WTC11 (cell line): ENCODE measurements around the gene HOXA7. TPM values are rescaled to one million over a fixed set of nuclear protein-coding genes. Genes with fewer than 3 reads are reported as not detected.
A peak's percentile ranks its signal among the peaks of the same experiment; 100 is the strongest.

ENCODE experiments used
- ATAC-seq: fragments of 200-7000 bp; cut with Tn5 transposase; 2 replicates; pipeline ENCODE4 v1.10.0; 2021; ENCODE audit warnings: mild to moderate bottlenecking, moderate library complexity
- CTCF ChIA-PET: fragments of 300-600 bp; sonication (Branson Sonifier 250); formaldehyde crosslinking; loops from one replicate; lab custom pipeline; 2021; ENCODE audit warnings: antibody characterized with exemption; lab: Charles Lee
- POLR2A ChIA-PET: fragments of 350-600 bp; sonication (Branson Sonifier 250); formaldehyde crosslinking; loops from one replicate; lab custom pipeline; 2021; ENCODE audit warnings: antibody characterized with exemption; lab: Charles Lee
- DNase-seq: peaks from one replicate; pipeline ENCODE4 v3.0.0; 2021; ENCODE audit warnings: low spot score
- H3K27ac Mint-ChIP-seq: 2 replicates; pipeline ENCODE4 v1.8.0; 2021; ENCODE audit warnings: mixed read lengths
- H3K27me3 Mint-ChIP-seq: 2 replicates; pipeline ENCODE4 v1.8.0; 2021; ENCODE audit warnings: low read depth, mild to moderate bottlenecking, moderate library complexity, mixed read lengths
- H3K36me3 Mint-ChIP-seq: 2 replicates; pipeline ENCODE4 v1.8.0; 2021; ENCODE audit warnings: mixed read lengths
- H3K4me1 Mint-ChIP-seq: 2 replicates; pipeline ENCODE4 v1.8.0; 2022; ENCODE audit warnings: mixed read lengths
- H3K4me3 Mint-ChIP-seq: 2 replicates; pipeline ENCODE4 v1.8.0; 2021; ENCODE audit warnings: mild to moderate bottlenecking, moderate library complexity, mixed read lengths
- H3K9me3 Mint-ChIP-seq: 2 replicates; pipeline ENCODE4 v1.8.0; 2021; ENCODE audit warnings: mixed read lengths
- AFF4 ChIP-seq: sonication (generic); formaldehyde crosslinking; IDR thresholded peaks from 2 replicates; pipeline ENCODE4 v1.8.1; 2023; ENCODE audit warnings: mild to moderate bottlenecking, missing genetic modification reagents, borderline replicate concordance
- CBFB ChIP-seq: sonication (generic); formaldehyde crosslinking; IDR thresholded peaks from 2 replicates; pipeline ENCODE4 v1.8.1; 2022; ENCODE audit warnings: mild to moderate bottlenecking, low read depth, missing genetic modification reagents
- EMX1 ChIP-seq: fragments of 250-450 bp; sonication (Bioruptor Pico); IDR thresholded peaks from 2 replicates; pipeline ENCODE4 v1.8.0; 2021; ENCODE audit warnings: mild to moderate bottlenecking
- ESRRA ChIP-seq: sonication (generic); formaldehyde crosslinking; IDR thresholded peaks from 2 replicates; pipeline ENCODE4 v1.8.1; 2022; ENCODE audit warnings: mild to moderate bottlenecking, missing genetic modification reagents, borderline replicate concordance
- NR1H2 ChIP-seq: sonication (generic); formaldehyde crosslinking; IDR thresholded peaks from 2 replicates; pipeline ENCODE4 v1.9.0; 2021; ENCODE audit warnings: mild to moderate bottlenecking, moderate library complexity, missing genetic modification reagents
- PRDM15 ChIP-seq: sonication (generic); formaldehyde crosslinking; IDR thresholded peaks from 2 replicates; pipeline ENCODE4 v1.8.0; 2022; ENCODE audit warnings: missing genetic modification reagents
- PRRX2 ChIP-seq: fragments of 250-450 bp; sonication (Bioruptor Pico); IDR thresholded peaks from 2 replicates; pipeline ENCODE4 v1.8.0; 2021; ENCODE audit warnings: mild to moderate bottlenecking
- RELA ChIP-seq: sonication (generic); formaldehyde crosslinking; IDR thresholded peaks from 2 replicates; pipeline ENCODE4 v1.8.1; 2022; ENCODE audit warnings: missing genetic modification reagents, mild to moderate bottlenecking, borderline replicate concordance
- SMAD3 ChIP-seq: sonication (generic); formaldehyde crosslinking; IDR thresholded peaks from 2 replicates; pipeline ENCODE4 v1.8.0; 2022; ENCODE audit warnings: missing genetic modification reagents, mild to moderate bottlenecking, borderline replicate concordance
- TEAD1 ChIP-seq: sonication (generic); formaldehyde crosslinking; IDR thresholded peaks from 2 replicates; pipeline ENCODE4 v1.8.0; 2022; ENCODE audit warnings: mild to moderate bottlenecking, missing genetic modification reagents
- TEAD4 ChIP-seq: sonication (generic); formaldehyde crosslinking; IDR thresholded peaks from 2 replicates; pipeline ENCODE4 v1.8.0; 2022; ENCODE audit warnings: mild to moderate bottlenecking, missing genetic modification reagents
- ZBTB21 ChIP-seq: sonication (generic); formaldehyde crosslinking; IDR thresholded peaks from 2 replicates; pipeline ENCODE4 v1.8.1; 2023; ENCODE audit warnings: mild to moderate bottlenecking, missing genetic modification reagents, borderline replicate concordance
- total RNA-seq: library from RNA; stranded (reverse); gene quantifications from 3 replicates; pipeline ENCODE4 v1.2.3, GENCODE V29; 2021

Gene HOXA7
- total RNA-seq, 1 experiment from 2014 or later = not detected

- ATAC-seq = no peak
- CTCF ChIA-PET = interaction anchor here (0.8 kb wide), 1 partner anchor 21 kb away, joined by 5 read pairs; the partner anchor contains the start of gene HOXA5
- no peak overlapping the region for H3K27ac Mint-ChIP-seq
Measured at GRCh38 chr7:27164045-27164366, 7.5 kb upstream of the HOXA7 start.

GRCh38 chr7:27163288-27164044 lies 7.0 kb upstream of the HOXA7 start:
- DNase-seq (peak; percentile 11), ATAC-seq (no peak)
- H3K36me3 Mint-ChIP-seq = no peaks in the 10 kb centered on the region
- H3K27me3 Mint-ChIP-seq = peaks cover 100% of the 10 kb centered on the region
- H3K27ac Mint-ChIP-seq = no peak overlapping the region
- POLR2A ChIA-PET = no interaction called here
- no peaks in the 10 kb centered on the region for H3K9me3 Mint-ChIP-seq
- H3K4me1 Mint-ChIP-seq = peaks cover 12% of the 10 kb centered on the region
- TF ChIP-seq SMAD3 (CRISPR knock-in tag) = no peak
- no peak for TF ChIP-seq EMX1 (CRISPR knock-in tag)
- TF ChIP-seq ESRRA (CRISPR knock-in tag) = no peak
- no peak for TF ChIP-seq TEAD4 (CRISPR knock-in tag)
- H3K4me3 Mint-ChIP-seq = no peak overlapping the region
- CTCF ChIA-PET = interaction anchor here (0.8 to 3.1 kb wide), 2 partner anchors 12 to 20 kb away, joined by 5 to 74 read pairs; partner anchors contain the start of genes HOXA3 and HOXA5

More at GRCh38 chr7:27164045-27164366, 7.5 kb upstream of the HOXA7 start:
- Mint-ChIP-seq H3K27me3 (peaks cover 100% of the 10 kb centered on the region), H3K4me1 (peaks cover 16% of the 10 kb centered on the region), H3K4me3 (peak overlapping the region; percentile 46; the same call in 1 of the 2 replicates), H3K36me3 (no peaks in the 10 kb centered on the region), H3K9me3 (no peaks in the 10 kb centered on the region)
- DNase-seq = no peak
- no peak for TF ChIP-seq NR1H2 (CRISPR knock-in tag)
- no peak for TF ChIP-seq PRRX2 (CRISPR knock-in tag)
- TF ChIP-seq ZBTB21 = no peak
- no peak for TF ChIP-seq PRDM15
- TF ChIP-seq CBFB (CRISPR knock-in tag) = no peak
- POLR2A ChIA-PET = no interaction called here

GRCh38 chr7:27162561-27163287 lies 6.2 kb upstream of the HOXA7 start:
- ATAC-seq (no peak), DNase-seq (no peak)
- no peak for TF ChIP-seq TEAD1 (CRISPR knock-in tag)
- no peak for TF ChIP-seq TEAD4 (CRISPR knock-in tag)
- no peak for TF ChIP-seq AFF4 (CRISPR knock-in tag)
- TF ChIP-seq RELA (CRISPR knock-in tag) = no peak
- Mint-ChIP-seq H3K9me3 (no peaks in the 10 kb centered on the region), H3K4me3 (no peak overlapping the region), H3K36me3 (no peaks in the 10 kb centered on the region), H3K4me1 (peaks cover 11% of the 10 kb centered on the region), H3K27me3 (peaks cover 100% of the 10 kb centered on the region), H3K27ac (no peak overlapping the region)
- ChIA-PET CTCF (interaction anchor here (1.6 to 3.1 kb wide), 6 partner anchors 11 to 480 kb away, joined by 5 to 74 read pairs (median 28); partner anchors contain the start of genes HOXA3 and HOXA6), POLR2A (no interaction called here)
